UCSD-AML1 (cell line): ENCODE measurements around the gene SECTM1.
A peak's percentile ranks its signal among the peaks of the same experiment; 100 is the strongest.

Experiments
- DNase-seq: peaks from one replicate; lab custom pipeline; 2025; ENCODE audit not compliant: unreplicated experiment; lab: John Stamatoyannopoulos, UW

SECTM1 gene

DNA sequence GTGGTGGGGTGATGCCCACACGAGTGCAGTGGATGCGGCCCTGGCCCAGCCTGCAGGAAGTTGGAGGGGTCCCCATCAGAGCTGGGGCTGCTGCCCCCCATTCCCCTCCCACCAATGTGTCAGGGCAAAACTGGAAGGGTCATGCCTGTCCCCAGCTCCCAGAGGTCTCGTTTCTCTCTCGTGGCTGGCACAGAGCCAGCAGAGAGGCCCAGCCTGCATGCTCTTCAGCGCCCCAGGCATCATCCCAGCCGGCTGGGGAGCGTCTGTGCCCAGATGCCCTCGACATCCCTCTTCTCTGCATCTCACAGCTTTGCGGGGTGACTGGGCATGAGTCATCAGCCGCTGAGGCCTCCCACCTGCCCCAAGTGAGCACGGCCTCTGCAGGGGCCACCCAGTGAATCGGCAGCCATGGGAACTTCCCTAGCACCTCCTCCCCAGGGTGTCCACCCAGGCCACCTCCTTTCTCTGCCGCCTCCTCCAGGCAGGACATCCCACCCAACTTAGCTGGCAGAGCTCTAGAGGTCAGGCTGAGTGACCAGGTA is 50.3 kb downstream of the SECTM1 start:
- no peak for DNase-seq

- DNase-seq: no peak
Observed at GRCh38 chr17:82282239-82283207, 51.0 kb downstream of the SECTM1 start.

DNA sequence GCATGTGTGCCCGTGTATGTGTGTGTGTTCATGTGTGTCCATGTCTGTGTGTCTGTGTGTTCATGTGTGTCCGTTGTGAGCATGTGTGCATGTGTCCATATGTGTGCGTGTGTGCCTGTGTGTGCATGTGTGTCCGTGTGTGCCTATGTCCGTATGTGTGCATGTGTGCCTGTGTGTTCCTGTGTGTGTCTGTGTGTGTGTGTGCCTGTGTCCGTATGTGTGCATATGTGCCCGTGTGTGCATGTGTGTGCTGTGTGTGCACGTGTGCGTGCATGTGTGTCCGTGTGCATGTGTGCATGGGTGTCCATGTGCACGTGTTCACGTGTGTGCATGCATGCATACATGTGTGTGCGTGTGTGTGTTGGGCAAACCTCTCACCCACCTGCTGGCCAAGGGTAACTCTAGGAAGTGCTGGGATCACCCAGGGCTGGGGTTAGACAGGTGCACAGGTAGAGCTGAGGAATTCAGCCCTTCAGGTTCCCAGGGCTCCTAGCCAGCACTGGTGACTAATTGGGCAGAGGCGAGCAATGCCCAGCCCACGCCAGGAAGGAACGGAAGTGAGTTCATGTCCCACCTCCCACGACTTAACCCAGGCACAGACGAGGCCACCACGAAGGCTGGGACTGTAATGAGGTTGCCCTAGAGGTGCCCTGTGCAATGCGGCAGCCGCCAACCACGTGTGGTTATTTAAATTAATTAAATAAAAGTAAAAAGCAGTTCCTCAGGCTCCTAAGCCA is 51.9 kb downstream of the SECTM1 start:
- no peak for DNase-seq

DNA sequence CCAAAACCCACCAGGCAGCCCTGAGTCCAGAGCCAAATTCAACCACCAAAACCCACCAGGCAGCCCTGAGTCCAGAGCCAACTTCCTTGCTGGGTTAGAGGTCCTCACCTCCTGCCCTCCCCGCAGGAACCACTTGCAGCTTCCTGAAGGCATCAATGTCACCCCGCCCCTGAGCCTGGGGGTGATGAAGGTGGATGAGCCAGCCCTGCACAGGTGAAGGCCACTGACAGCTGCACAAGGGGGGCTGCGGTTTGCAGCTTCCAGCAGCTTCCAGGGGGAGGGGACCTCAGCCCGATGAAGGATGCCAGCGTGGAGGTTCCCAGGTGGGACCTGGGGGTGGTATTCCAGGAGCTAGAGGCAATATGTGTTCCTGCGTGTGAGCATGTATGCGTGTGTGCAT is 52.5 kb downstream of the SECTM1 start:
- no peak for DNase-seq

DNA sequence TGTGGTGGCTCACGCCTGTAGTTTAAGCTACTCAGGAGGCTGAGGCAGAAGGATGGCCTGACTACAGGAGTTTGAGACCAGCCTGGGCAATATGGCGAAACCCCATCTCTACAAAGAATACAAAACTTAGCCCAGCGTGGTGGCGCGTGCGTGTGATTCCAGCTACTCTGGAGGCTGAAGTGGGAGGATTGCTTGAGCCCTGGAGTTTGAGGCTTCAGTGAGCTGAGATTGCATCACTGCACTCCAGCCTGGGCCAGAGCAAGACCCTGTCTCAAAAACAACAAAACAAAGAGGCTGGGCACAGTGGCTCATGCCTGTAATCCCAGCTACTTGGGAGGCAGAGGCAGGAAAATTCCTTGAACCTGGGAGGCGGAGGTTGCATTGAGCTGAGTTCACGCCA is 53.0 kb downstream of the SECTM1 start:
- DNase-seq: no peak

DNA sequence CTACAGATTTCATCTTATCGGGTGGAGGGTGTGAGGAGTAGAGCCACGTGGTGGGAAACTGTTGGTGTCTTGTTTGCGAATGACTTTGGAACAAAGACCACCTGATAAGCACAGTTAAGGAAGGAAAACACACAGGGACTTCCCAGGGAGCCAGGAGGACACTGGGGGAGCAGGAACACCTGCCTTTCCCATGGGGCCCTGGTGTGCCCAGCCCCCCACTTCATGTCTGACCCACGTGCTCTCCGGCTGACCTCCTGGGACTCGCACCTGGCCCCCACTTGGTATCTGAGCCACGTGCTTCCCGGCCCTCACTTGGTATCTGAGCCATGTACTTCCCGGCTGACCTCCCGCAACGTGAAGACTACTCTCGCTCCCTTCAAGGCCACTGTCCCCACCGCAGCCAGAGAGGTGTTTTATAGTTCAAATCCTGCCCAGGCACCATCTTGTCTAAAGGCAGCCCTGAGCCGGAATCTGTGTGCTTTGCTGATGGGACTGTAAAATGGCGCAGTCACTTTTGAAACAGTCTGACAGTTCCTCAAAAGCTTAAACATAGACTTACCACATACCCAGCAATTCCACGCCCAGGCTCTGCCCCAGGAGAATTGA is 54.7 kb downstream of the SECTM1 start:
- DNase-seq: no peak

- DNase-seq: no peak
Observed at GRCh38 chr17:82278308-82278707, 55.3 kb downstream of the SECTM1 start.

GRCh38 chr17:82277851-82278250 is 55.7 kb downstream of the SECTM1 start:
- no peak for DNase-seq

- no peak for DNase-seq
Observed at GRCh38 chr17:82276938-82277337, 56.6 kb downstream of the SECTM1 start.

GRCh38 chr17:82275326-82275725 is 58.2 kb downstream of the SECTM1 start:
- DNase-seq: no peak

DNA sequence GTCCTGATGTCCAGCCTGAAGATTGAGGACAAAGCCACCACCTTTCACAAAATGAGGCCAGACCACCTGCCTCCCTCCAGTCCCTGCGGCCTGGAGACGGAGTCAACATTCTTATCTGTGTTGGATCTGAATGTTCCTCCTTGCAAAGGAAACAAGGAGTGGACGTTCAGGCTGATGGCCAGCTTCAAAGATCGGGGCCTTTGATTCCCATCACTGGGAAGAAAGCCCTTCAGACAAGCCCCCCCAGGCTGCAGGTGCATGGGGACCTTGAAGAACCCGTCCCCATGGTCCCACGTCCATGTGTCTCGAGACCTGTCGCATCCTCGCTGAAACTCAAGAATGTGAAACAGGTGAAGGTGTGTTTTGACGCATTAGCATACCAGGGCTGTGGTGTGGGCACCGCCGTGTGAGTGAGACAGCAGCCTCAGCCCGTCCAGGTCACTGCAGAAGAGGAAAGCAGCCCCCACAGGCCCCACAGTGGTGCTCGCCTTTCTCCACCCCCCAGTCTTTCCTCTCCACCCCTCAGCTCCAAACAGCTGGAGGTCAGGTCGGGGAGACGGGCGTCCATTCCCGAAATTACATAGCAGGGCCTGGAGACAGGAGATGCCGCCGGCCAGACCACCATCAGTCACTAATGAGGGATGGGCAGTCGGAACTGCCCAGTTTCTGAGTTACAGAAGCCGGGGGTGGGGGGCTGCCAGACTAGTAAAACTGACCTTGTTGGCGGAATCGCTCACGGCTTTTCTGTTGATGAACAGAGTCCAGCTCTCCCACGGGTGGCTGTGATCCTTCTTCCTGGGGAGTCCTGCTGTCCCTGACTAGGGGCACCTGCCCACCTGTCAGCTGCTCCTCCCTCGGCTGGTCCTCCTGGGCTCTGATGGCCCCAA is 59.2 kb downstream of the SECTM1 start:
- no peak for DNase-seq

DNA sequence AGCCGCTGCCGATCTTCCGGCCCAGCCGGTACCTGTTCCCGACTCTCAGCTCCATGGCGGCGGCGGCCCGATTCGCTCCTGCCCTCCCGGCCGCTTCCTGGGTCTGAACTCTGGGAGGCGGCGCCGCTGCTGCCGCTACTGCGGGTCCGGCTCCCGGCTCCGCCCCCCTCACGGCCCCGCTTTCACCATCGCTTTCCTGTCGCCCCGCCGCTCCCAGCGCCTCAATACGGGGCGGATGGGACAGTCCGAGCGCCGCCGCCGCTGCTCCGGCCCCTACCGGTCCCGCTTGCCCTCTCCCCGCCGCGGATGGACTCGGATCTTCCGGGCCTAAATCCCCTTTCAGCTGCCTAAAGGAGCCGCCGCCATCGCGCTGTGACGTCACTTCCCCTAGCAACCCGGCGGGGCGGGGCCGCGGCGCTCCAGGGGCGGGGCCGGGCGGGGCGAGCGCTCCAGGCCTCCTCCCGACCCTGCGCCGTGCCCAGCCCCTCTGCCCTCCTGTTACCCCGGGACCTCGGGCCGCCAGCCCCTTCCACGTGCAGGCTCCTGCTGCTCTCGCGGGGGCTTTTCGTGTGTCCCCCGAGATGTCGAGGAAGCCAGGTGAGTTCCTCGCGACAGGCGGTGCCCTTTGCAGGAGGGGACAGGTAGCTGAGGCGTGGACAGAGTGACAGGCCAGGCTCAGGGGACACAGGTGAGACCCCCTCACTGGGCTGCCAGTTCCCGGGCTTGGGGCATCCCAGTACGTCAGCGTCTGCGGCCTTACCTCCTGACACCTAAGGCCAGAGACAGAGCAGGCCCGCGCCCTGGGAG is 60.0 kb downstream of the SECTM1 start, which contains the start of gene CSNK1D:
TSS of gene CSNK1D (minus strand) at position 374 of the 807 bp plus-strand sequence. CDS start at position 55, 319 bp downstream.
- peak; percentile 90 for DNase-seq

GRCh38 chr17:82272495-82273326 is 60.9 kb downstream of the SECTM1 start:
- DNase-seq: peak; percentile 61

DNA sequence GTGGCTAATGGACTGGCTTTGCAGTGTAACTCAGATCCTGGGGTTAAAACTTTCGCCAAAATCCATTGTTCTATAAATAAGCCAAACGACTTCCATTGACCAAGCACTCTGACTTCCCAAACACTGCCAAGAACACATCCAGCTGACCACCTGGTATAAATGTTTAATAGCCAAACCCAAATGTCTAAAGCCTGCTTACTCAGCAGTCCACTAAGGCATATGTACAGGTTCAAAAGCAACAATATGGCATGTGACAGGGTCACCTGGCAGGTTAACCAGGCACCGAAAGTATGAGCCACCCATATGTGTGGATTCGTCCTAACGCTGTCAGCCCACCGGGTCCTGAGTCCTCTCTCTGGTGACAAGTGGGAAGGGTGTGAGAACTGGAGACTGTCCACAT is 62.2 kb downstream of the SECTM1 start:
- DNase-seq: no peak
